GM23338 (cell line): ENCODE data around the gene TMEM45A. TPM values are rescaled to one million over a fixed set of nuclear protein-coding genes. Genes with fewer than 3 reads are reported as not detected.

Experiments used
- polyA plus RNA-seq: library from polyadenylated mRNA; unstranded; fragments of >200 nt; fragmentation: Nextera tagmentation; extraction: Ambion mirVana; gene quantifications from 2 replicates; pipeline ENCODE4 v1.2.1, GENCODE V29; 2016
- total RNA-seq: library from RNA; depleted of rRNA; stranded (reverse); fragments of >200 nt; shearing (Covaris generic); gene quantifications from 2 replicates; pipeline ENCODE4 v1.2.3, GENCODE V29; 2014; rRNA removed

TMEM45A gene
- total and polyA plus RNA-seq, 2 experiments from 2014 or later: 6.5 to 12.7 TPM

Other genes starting within 250 kb of the TMEM45A start
- gene TBC1D23, start 231.6 kb upstream of the TMEM45A start, total RNA-seq: 34.4 and 46.0 TPM in 2 replicates
- gene TBC1D23, start 231.6 kb upstream of the TMEM45A start, polyA plus RNA-seq: 17.9 and 22.4 TPM in 2 replicates
- 18.2 and 19.2 TPM in 2 replicates for gene NIT2, start 157.9 kb upstream of the TMEM45A start, total RNA-seq
- 49.1 and 53.7 TPM in 2 replicates for gene NIT2, start 157.9 kb upstream of the TMEM45A start, polyA plus RNA-seq
- gene TOMM70, start 91.5 kb upstream of the TMEM45A start, total RNA-seq: 66.8 and 67.5 TPM in 2 replicates
- gene TOMM70, start 91.5 kb upstream of the TMEM45A start, polyA plus RNA-seq: 26.5 and 29.5 TPM in 2 replicates
- 5.3 and 6.7 TPM in 2 replicates for gene LNP1, start 91.1 kb upstream of the TMEM45A start, total RNA-seq
- gene LNP1, start 91.1 kb upstream of the TMEM45A start, polyA plus RNA-seq: 3.8 and 4.7 TPM in 2 replicates
- not detected in 2 replicates for gene ADGRG7, start 117.0 kb downstream of the TMEM45A start, total RNA-seq
- gene ADGRG7, start 117.0 kb downstream of the TMEM45A start, polyA plus RNA-seq: not detected in 2 replicates
- gene TFG, start 216.9 kb downstream of the TMEM45A start, total RNA-seq: 86.4 and 88.5 TPM in 2 replicates
- gene TFG, start 216.9 kb downstream of the TMEM45A start, polyA plus RNA-seq: 83.5 and 87.6 TPM in 2 replicates